Coronary artery (tissue), 2 donors: ENCODE measurements around the gene TLE7.

Experiments
- DNase-seq: peaks from one replicate; pipeline ENCODE4 v3.0.0-alpha.2; 2017; ENCODE audit warnings: low spot score
- H3K27ac ChIP-seq, 2 donors: fragments of 200-600 bp; sonication (generic); one replicate each; pipeline ENCODE4 v1.5.1; 2016 to 2019
- H3K4me3 ChIP-seq: fragments of 200-600 bp; sonication (generic); 2 replicates; pipeline ENCODE4 v1.5.1; 2016; ENCODE audit warnings: mild to moderate bottlenecking, moderate library complexity
- CTCF ChIP-seq: fragments of 200-600 bp; sonication (generic); IDR thresholded peaks from one replicate; pipeline ENCODE4 v1.5.1; 2019; ENCODE audit warnings: antibody characterized with exemption

The TLE7 gene

GRCh38 chr16:71408536-71408935 lies 33.3 kb downstream of the TLE7 start:
- Histone ChIP-seq H3K4me3 (no peak overlapping the region), H3K27ac (no peak overlapping the region)
- no peak for TF ChIP-seq CTCF
- no peak for DNase-seq

GRCh38 chr16:71407731-71408130 lies 34.1 kb downstream of the TLE7 start:
- no peak for TF ChIP-seq CTCF

GRCh38 chr16:71406724-71407123 lies 35.1 kb downstream of the TLE7 start:
- H3K27ac ChIP-seq, result no peak overlapping the region
- H3K4me3 ChIP-seq, result no peak overlapping the region
- no peak for DNase-seq
- TF ChIP-seq CTCF, result no peak

More at GRCh38 chr16:71407731-71408130, 34.1 kb downstream of the TLE7 start:
- Histone ChIP-seq H3K27ac (no peak overlapping the region), H3K4me3 (no peak overlapping the region)
- no peak for DNase-seq

GRCh38 chr16:71406316-71406715 lies 35.5 kb downstream of the TLE7 start:
- TF ChIP-seq CTCF, result no peak
- DNase-seq, result no peak
- Histone ChIP-seq H3K4me3 (no peak overlapping the region), H3K27ac (no peak overlapping the region)

GRCh38 chr16:71404364-71404763 lies 37.5 kb downstream of the TLE7 start:
- H3K4me3 ChIP-seq, result no peak overlapping the region
- no peak overlapping the region for H3K27ac ChIP-seq
- no peak for TF ChIP-seq CTCF
- no peak for DNase-seq

GRCh38 chr16:71402674-71403073 lies 39.2 kb downstream of the TLE7 start:
- H3K4me3 ChIP-seq, result no peak overlapping the region
- no peak for DNase-seq
- no peak for TF ChIP-seq CTCF
- no peak overlapping the region for H3K27ac ChIP-seq

GRCh38 chr16:71402007-71402406 lies 39.8 kb downstream of the TLE7 start:
- H3K27ac ChIP-seq, result no peak overlapping the region
- no peak for DNase-seq
- TF ChIP-seq CTCF, result no peak
- no peak overlapping the region for H3K4me3 ChIP-seq
